Endothelial cell of umbilical vein (primary cell): ENCODE measurements around the gene SRPX.

Source experiments
- JUN ChIP-seq: IDR thresholded peaks from 2 replicates; pipeline ENCODE4 v1.6.1; 2011; ENCODE audit warnings: borderline replicate concordance, low read depth; ENCODE audit not compliant: insufficient read length, insufficient read depth
- POLR2AphosphoS5 ChIP-seq: IDR thresholded peaks from 2 replicates; pipeline ENCODE4 v1.6.1; 2012; ENCODE audit warnings: low read depth, mild to moderate bottlenecking, control low read depth, low read length, moderate library complexity; ENCODE audit not compliant: insufficient read depth
- TF ChIP-seq, protein P1 (sequence below), 2 donors: IDR thresholded peaks; 1 replicate in 1 of 2; 2 replicates in 1 of 2; pipeline ENCODE4 v1.5.1; 2011; ENCODE audit warnings: low read length in 2 of 2, mild to moderate bottlenecking in 2 of 2, moderate library complexity in 2 of 2, control low read depth in 1 of 2, inconsistent platforms in 1 of 2, low read depth in 1 of 2; ENCODE audit not compliant: insufficient read depth in 1 of 2; ENCODE audit errors: extremely low read depth in 1 of 2

DNA sequence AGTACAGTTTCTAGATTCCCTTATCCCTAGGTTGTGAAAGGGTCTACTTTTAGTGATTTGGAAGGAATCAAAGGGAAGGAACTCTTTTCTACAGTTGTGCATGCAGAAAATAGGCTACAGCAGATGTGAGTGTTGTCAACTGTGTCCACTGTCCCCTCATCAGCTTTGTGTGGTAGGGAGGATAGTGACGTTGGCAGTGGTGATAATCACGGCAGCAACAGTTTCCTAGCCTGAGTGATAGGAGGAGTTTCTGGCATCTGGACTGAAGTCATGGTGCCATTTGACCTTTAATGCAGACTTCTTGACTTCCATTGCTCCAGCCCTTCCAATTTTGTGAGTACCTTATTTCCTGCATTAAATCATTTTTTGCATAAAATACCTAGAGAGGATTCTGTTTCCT, 39.3 kb downstream of the SRPX start:
- TF ChIP-seq POLR2AphosphoS5 (no peak), JUN (no peak)
- TF ChIP-seq, protein P1, sequence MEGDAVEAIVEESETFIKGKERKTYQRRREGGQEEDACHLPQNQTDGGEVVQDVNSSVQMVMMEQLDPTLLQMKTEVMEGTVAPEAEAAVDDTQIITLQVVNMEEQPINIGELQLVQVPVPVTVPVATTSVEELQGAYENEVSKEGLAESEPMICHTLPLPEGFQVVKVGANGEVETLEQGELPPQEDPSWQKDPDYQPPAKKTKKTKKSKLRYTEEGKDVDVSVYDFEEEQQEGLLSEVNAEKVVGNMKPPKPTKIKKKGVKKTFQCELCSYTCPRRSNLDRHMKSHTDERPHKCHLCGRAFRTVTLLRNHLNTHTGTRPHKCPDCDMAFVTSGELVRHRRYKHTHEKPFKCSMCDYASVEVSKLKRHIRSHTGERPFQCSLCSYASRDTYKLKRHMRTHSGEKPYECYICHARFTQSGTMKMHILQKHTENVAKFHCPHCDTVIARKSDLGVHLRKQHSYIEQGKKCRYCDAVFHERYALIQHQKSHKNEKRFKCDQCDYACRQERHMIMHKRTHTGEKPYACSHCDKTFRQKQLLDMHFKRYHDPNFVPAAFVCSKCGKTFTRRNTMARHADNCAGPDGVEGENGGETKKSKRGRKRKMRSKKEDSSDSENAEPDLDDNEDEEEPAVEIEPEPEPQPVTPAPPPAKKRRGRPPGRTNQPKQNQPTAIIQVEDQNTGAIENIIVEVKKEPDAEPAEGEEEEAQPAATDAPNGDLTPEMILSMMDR (IDR thresholded peaks at IDR 0.05; ENCODE audit: extremely low read depth in 1 of 2, insufficient read depth in 1 of 2, low read depth in 1 of 2, low read length in 2 of 2): no peak
